Left ventricle myocardium inferior (tissue), 1 donor: ENCODE results near the gene FLOT1. TPM values are rescaled to one million over a fixed set of nuclear protein-coding genes. Genes with fewer than 3 reads are reported as not detected.

Experiments
- DNase-seq: peaks from one replicate; pipeline ENCODE4 v3.0.0-alpha.2; 2020
- H3K27ac ChIP-seq: fragments of 200-600 bp; replicated peaks from 2 replicates; pipeline ENCODE4 v1.8.0; 2021
- H3K27me3 ChIP-seq: fragments of 200-600 bp; 2 replicates; pipeline ENCODE4 v1.8.0; 2021; ENCODE audit warnings: low read depth
- H3K36me3 ChIP-seq: fragments of 200-600 bp; 2 replicates; pipeline ENCODE4 v1.8.0; 2021
- H3K4me1 ChIP-seq: fragments of 200-600 bp; 2 replicates; pipeline ENCODE4 v1.8.0; 2021
- H3K4me3 ChIP-seq: fragments of 200-600 bp; 2 replicates; pipeline ENCODE4 v1.8.0; 2021; ENCODE audit warnings: mild to moderate bottlenecking, moderate library complexity
- H3K9me3 ChIP-seq: fragments of 200-600 bp; replicated peaks from 2 replicates; pipeline ENCODE4 v1.8.0; 2021
- intact Hi-C: fragments of 100-400 bp; cut with micrococcal nuclease; formaldehyde crosslinking; loops from one replicate; pipeline ENCODE4 v1.11.0; 2022
- total RNA-seq: library from RNA; stranded (reverse); fragmentation: NEBNext Ultra II Directional; extraction: Animal tissue kit (Norgen Biotek cat#: 25700); gene quantifications from one replicate; pipeline ENCODE4 v1.2.1, GENCODE V29; 2021
- TF ChIP-seq, protein P1 (sequence below): fragments of 200-600 bp; IDR thresholded peaks from 2 replicates; pipeline ENCODE4 v1.8.0; 2021; ENCODE audit warnings: antibody characterized with exemption, mild to moderate bottlenecking, borderline replicate concordance
- donor health status: DM: no; HTN: yes; CAD: no; lungs with severe emphysema.

The FLOT1 gene
- total RNA-seq, 1 donor from 2014 or later: 223 TPM

DNA sequence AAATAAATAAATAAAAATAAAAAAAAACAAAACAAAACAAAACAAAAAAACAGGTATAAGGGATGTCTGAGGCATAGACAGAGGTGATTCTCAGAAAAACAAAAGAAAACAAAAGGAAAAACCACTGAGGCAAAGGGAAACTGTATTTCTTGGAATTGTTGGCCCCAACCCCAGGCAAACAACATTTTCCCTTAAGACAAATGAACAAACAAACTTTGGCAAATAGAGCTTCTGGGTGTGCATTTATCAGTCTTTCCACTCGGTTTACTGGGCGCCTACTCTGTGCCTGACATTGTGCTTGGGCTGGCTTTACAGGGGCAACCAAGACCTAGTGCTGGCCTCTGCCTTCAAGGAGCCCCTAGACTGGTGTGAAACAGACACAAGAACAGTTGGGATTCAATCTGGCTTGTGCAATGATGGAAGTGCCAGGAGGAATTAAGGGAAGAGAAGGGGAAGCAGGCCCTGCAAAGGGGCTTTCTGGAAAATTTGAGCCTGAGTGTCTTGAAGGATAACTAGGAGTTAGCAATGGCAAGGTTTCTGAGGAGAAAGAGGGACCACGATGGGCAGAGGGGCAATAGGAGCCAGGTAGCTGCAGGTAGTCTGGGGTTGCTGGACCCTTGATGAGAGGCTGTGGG lies 35.6 kb upstream of the FLOT1 start:
- Histone ChIP-seq H3K9me3 (no peaks in the 10 kb centered on the region), H3K36me3 (no peaks in the 10 kb centered on the region), H3K4me1 (peaks cover 64% of the 10 kb centered on the region), H3K27me3 (no peaks in the 10 kb centered on the region), H3K27ac (peak overlapping the region; percentile 96), H3K4me3 (no peak overlapping the region)
- DNase-seq: no peak
- intact Hi-C loops: no loop called here
- TF ChIP-seq, protein P1, sequence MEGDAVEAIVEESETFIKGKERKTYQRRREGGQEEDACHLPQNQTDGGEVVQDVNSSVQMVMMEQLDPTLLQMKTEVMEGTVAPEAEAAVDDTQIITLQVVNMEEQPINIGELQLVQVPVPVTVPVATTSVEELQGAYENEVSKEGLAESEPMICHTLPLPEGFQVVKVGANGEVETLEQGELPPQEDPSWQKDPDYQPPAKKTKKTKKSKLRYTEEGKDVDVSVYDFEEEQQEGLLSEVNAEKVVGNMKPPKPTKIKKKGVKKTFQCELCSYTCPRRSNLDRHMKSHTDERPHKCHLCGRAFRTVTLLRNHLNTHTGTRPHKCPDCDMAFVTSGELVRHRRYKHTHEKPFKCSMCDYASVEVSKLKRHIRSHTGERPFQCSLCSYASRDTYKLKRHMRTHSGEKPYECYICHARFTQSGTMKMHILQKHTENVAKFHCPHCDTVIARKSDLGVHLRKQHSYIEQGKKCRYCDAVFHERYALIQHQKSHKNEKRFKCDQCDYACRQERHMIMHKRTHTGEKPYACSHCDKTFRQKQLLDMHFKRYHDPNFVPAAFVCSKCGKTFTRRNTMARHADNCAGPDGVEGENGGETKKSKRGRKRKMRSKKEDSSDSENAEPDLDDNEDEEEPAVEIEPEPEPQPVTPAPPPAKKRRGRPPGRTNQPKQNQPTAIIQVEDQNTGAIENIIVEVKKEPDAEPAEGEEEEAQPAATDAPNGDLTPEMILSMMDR: no peak

DNA sequence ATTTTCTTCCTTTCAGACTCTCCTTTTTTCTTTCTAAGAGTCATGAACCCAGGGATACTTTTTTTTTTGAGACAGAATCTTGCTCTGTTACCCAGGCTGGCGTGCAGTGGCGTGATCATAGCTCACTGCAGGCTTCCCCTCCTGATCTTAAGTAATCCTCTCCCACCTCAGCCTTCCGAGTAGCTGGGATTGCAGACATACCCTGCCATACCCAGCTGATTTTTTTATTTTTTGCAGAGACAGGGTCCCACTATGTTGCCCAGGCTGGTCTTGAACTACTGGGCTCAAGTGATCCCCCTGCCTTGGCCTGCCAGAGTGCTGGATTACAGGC lies 34.6 kb upstream of the FLOT1 start:
- Histone ChIP-seq H3K36me3 (no peaks in the 10 kb centered on the region), H3K27ac (peak overlapping the region; percentile 96), H3K4me1 (peaks cover 54% of the 10 kb centered on the region), H3K4me3 (no peak overlapping the region), H3K9me3 (no peaks in the 10 kb centered on the region), H3K27me3 (no peaks in the 10 kb centered on the region)
- no peak for DNase-seq
- TF ChIP-seq, protein P1: no peak
- intact Hi-C loops: no loop called here

DNA sequence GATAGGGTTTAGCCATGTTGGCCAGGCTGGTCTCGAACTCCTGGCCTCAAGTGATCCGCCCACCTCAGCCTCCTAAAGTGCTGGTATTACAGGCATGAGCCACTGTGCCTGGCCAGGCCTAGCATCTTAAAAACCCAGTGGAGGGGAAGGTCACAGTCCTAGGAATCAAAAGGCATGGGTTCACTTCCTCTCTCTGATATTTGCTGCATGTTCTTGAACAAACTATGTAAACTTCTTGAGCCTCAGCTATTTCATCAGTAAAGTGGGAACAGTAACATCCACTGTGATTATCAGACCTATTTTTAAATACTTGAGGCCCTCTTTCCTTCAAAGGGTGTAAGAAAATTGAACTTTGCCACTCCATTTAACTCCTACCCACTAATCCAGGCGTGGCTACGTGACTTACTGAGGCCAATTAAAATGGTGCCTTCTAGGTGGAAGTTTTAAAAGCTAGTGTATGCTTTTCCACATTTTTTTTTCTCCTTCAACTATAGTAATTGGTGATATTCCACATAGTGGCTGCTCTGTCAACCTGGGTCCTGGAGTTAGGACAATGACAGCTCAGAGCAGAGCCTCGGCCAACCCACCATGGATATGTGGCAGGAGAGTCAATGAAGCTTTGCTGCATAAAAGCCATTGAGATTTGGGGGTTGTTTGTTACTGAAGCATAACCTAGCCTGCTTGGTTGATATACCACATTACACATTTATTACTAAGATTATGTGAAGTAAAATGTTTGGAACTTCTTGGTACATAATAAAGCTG lies 34.1 kb upstream of the FLOT1 start:
- Histone ChIP-seq H3K4me3 (no peak overlapping the region), H3K27me3 (no peaks in the 10 kb centered on the region), H3K27ac (no peak overlapping the region), H3K9me3 (no peaks in the 10 kb centered on the region), H3K4me1 (peaks cover 48% of the 10 kb centered on the region), H3K36me3 (no peaks in the 10 kb centered on the region)
- no peak for DNase-seq
- TF ChIP-seq, protein P1: no peak
- intact Hi-C loops: no loop called here

DNA sequence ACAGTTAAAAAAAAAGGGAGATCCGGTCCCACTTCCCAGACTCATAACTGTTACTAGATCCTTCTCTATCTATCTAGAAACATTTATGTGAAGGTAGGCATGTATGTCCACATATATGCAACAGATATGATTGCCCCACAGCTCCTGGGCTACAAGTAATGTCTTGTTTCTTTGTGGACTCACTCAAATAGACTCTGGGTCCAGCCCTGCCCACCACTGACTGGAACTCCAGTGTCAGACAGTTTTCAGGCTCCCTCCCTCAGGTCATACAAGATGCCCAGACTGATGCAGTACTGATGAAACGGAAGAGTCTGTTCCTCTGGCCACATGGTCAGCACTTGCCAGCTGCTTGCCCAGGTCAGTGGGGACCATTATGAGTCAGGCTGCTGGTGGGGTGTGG lies 32.6 kb upstream of the FLOT1 start:
- H3K9me3 ChIP-seq: no peaks in the 10 kb centered on the region
- no peak for DNase-seq
- H3K27ac ChIP-seq: peak overlapping the region; percentile 5
- no peaks in the 10 kb centered on the region for H3K27me3 ChIP-seq
- H3K4me1 ChIP-seq: peaks cover 34% of the 10 kb centered on the region
- TF ChIP-seq, protein P1: no peak
- H3K36me3 ChIP-seq: no peaks in the 10 kb centered on the region
- intact Hi-C loops: no loop called here
- no peak overlapping the region for H3K4me3 ChIP-seq

DNA sequence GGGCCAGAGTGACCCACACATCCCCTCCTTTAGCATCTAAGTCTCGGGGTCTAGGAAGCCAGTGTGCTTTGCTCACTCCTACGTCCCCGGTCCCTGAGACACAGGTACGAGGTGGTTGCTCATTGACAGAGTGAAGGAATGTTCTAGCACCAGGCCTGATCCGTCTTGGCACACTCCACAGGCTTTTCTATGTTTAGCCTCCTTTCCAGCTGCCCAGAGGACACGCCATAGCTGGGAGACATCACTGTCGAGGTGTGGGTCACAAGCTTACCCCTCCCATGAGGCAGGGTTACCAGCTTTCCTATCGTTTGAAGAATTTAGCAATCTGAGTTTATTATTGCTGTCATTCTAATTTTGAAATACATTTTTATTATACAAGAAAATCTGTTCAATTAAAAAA lies 32.2 kb upstream of the FLOT1 start:
- Histone ChIP-seq H3K9me3 (no peaks in the 10 kb centered on the region), H3K4me3 (no peak overlapping the region), H3K4me1 (peaks cover 34% of the 10 kb centered on the region), H3K36me3 (no peaks in the 10 kb centered on the region), H3K27me3 (no peaks in the 10 kb centered on the region), H3K27ac (peak overlapping the region; percentile 5)
- no peak for DNase-seq
- TF ChIP-seq, protein P1: no peak
- intact Hi-C loops: no loop called here
